ENCODE data around the gene KRT74.

Gene KRT74

DNA sequence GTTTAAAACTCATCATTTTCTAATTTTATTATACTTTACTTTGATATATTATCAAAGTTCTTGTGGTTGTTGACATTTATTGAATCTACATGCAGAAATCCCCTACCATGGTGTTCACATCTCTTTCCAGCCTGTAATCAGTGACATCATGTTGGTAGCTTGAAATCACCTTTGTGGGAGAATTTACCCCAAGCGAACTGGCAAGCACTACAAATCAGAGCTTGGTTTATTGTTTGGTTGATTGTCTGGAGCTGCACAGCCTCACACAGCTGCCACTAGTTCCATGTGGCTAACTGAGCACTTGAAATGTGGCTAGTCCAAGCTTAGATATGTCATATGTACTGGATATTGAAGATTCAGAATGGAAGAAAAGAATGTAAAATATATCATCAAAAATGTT, 38.1 kb downstream of the KRT74 start:
- no peak for DNase-seq (ENCODE audit: low read depth)

GRCh38 chr12:52534482-52534881, 39.2 kb downstream of the KRT74 start:
- no peak for DNase-seq (ENCODE audit: low read depth)

DNA sequence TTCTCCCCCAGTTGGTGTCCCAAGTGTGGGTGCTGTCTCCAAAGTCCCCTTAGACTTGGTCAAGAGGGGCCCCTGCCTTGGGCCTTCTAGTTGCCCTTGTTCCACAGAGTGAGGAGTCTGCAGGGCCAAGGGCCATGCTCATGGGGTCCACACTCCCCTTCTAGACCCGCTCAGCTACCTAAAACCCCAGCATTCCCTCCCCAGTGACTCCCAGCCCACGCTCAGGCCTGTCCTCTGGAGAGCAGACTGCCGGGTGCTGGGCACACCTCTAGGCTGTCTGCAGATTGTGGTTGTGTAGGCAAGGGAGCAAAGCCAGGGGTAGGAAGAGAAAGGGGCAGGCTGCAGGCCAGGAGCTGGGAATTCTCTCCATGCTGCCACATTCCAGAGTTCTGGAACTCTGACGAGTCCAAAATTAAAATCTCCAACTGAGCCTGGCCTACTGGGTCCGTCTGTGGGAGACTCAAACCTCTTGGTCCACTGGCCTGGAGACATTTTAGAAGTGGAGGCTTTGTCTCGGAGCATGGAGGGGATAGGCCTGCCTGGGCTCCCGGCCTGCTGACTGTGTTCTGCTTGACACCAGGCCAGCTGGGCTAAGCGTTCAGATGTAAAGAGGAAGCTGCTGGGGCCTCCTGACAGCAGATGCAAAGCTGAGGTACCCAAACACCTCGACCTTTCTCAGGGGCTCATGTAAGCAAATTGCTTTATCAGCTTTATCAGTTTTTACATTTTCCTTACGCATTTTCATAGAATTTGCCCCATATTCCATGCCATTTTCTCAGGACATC, 39.8 kb downstream of the KRT74 start:
- no peak for DNase-seq (ENCODE audit: low read depth)

DNA sequence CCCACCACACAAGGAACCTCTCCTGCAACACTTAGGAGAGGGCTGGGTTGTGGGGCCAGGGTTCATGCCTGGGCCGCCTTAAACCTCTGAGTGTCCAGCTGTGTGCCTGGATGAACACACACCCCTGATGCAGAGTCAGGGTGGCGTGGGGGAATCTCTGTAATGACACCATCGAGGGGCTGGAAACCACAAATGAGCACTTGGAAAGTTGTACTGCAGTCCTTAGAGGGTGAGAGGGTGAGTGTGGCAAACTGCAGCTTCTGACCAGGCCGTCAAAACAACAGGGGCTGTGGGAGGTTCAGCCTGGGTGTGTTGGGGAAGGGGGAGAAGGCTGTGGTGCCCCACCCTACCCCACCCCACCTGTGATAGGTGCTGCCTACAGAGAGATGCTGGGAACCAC, 41.0 kb downstream of the KRT74 start:
- DNase-seq (ENCODE audit: low read depth), result no peak

- no peak for DNase-seq (ENCODE audit: low read depth)
Observed at GRCh38 chr12:52531566-52532300, 41.9 kb downstream of the KRT74 start.

- no peak for DNase-seq (ENCODE audit: low read depth)
Observed at GRCh38 chr12:52530905-52531304, 42.7 kb downstream of the KRT74 start.

GRCh38 chr12:52530366-52530765, 43.3 kb downstream of the KRT74 start:
- DNase-seq (ENCODE audit: low read depth), result no peak

DNA sequence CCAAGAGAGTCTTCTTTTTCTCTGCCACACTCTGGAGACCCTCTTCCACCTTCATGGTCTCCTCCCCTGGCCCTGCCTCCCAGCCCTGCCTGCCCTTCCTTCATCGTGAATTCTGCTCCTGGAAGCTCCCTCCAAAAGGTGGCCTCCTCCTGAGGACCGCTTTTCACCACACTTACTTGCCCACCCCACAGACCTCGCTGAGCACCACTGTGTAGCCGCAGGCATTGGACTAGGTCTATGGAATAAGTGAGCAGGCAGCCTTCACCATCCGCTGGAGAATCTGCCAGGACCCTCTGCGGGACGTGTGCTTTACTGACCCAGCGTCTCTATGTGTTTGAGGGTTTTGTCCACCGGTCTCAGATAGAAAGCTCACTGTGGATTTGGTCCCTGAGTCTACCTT, 43.8 kb downstream of the KRT74 start:
- no peak for DNase-seq (ENCODE audit: low read depth)

GRCh38 chr12:52529417-52529816, 44.2 kb downstream of the KRT74 start:
- no peak for DNase-seq (ENCODE audit: low read depth)

DNA sequence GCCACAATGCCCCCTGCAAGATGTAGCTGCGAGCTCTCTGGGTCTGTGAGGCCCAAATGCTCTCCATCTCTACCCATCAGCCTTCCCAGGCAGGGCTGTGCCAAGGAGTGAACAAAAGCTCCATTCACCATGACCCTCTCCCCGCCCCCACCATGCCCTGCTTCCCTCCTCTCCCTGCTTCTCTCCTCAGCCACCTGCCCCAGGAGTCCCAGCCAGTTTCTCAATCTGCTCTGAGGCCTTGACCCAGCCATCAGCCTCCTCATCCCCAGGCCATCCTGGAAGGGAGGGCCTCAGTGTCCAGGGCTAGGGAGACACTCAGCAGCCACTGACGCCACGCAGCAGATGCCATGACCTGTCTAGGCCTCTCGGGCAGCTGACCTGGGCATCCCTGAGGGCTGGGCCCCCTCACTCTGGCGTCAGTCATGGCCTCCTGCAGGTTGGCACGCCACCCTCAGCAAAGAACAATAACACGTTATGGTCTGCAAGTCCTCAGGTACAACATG, 45.0 kb downstream of the KRT74 start:
- DNase-seq (ENCODE audit: low read depth), result no peak

DNA sequence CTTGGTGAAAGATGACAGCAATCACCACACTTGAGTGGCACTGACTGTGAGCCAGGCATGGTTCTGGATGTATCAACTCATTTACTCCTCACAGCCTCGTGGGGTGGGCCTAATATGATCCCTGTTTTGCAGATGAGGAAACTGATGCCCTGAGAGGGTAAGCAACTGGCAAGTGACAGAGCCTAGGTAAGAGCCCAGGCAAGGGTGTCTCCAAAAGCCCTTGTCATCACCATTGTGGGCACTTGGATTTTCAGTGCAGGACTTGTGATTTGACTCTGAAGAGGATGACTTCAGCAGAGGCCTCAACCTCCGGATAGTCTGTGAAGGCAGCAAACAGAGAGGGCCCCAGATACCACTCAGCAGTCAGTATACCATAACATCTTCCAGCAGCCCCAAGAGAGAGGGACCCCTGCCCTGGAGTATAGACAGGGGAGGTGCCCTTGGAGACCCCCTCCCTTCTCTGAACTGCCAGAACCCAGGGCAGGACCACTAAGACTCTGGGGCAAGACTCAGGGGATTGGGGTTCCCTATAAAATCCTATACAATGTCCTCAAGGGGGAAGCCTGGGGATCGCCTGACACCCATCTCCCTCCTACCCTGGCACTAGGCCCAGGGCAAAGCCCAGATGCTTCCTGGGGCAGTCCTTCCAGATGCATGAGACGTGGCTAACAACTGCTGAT, 46.4 kb downstream of the KRT74 start:
- no peak for DNase-seq (ENCODE audit: low read depth)

DNA sequence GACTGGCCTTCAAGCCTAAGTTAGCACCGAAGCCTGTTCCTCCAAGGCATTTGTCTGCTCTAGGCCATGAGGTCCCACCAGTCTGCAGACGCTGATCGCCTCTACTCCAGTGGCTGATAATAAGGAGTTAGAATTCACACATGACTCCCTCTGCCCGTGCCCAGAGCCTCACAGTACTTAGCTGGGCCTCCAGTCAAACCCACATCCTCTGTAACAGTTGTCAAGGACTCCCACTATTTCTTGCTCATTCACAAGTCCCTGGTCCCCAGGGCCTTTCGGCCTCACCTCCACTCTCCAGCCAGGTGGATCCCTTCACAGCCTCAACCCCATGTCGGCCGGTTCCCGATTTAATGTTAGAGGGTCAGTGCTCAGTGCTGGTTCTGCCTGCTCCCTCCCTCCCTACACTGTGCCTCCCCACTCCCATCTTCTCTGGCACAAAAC, 47.1 kb downstream of the KRT74 start:
- no peak for DNase-seq (ENCODE audit: low read depth)

DNA sequence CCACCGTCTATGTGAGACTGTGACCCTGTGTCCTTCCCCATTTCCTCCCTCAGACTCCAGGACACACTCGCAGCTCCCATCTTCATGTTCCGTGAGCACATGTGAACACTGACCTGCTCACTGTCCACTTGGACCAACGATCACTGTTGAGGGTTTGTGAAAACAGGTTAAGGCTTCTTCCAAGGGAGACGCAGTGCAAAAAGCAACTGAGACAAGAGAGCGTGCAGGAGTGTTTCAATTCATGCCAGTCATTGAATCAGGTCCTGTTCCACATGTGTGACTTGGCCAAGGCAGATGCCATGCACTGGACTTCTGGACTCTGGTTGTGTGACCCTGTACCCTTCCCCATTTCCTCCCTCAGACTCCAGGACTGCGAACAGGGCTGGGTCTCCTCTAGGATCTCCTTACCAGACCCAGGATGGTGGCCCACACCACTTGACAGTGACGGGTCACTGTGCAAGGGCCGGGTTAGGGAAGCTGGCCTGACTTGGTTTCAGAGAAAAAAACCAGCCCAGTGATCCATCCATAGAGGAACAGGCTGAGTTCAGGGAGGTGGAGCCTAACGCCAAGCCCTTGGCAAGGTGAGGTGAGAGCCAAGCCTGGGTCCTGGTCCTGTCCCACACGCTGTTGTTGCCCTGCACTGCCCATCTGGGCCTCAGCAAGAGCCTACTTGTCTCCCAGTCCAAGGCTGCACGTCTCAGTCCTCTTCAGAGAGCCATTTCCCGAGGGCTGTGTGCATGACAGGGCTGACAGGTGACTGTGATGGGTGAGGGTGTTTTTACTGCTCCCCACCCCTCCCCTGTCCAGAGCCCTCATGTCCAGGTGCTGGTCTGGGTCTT, 47.8 kb downstream of the KRT74 start:
- no peak for DNase-seq (ENCODE audit: low read depth)

- no peak for DNase-seq (ENCODE audit: low read depth)
Observed at GRCh38 chr12:52524898-52525591, 48.6 kb downstream of the KRT74 start.

GRCh38 chr12:52524241-52524897, 49.3 kb downstream of the KRT74 start:
- DNase-seq (ENCODE audit: low read depth), result no peak

DNA sequence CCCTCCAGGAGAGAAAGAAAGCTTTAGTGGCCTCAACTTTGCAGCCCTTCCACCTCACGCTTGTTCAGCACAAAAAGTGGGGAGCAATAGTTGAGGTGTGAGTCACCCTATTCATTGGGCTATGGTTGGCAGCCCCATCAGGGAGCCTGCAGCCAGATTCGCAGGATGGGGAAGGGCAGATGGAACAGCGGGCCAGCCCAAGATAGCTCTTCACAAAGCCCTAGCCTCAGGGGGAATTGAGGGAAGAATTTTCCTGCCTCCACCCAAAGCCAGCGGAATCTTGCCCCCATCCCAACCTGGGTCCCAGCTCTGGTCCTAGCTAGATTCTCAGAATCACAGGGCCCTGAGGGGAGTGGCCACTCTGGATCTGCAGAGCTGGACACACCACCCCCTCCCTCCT, 49.8 kb downstream of the KRT74 start:
- DNase-seq (ENCODE audit: low read depth), result no peak

DNA sequence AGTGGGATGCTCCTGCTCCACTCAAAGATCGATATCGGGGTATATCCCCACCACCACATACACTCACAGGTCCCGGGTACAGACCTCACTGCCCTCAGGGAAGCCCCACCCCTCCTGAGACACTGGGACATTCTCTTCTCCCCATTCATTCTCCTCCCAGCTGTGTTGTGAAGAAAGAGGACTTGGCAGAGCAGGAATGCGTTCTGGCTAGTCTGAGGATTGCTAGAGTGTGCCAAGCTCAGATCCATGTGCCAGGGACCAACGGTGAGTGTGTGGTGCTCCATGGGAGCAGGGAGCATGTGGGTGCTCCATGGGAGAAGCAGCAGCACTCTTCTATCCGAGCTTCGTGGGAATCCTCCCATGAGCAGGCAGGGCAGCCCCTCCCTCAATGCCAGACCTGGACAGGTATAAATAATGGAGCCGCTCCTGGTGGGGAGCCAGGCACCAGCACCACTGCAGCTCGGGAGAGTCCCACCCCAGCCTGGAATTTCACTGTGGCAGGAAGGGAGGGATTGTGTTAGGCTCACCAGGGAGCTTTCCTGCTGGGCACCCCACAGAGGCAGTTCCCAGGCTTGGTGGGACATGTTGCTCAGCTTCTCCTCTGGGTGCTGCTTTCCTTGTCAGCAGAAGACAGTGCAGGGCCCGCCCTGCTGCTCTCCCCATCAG, 51.2 kb downstream of the KRT74 start:
- DNase-seq (ENCODE audit: low read depth), result no peak

DNA sequence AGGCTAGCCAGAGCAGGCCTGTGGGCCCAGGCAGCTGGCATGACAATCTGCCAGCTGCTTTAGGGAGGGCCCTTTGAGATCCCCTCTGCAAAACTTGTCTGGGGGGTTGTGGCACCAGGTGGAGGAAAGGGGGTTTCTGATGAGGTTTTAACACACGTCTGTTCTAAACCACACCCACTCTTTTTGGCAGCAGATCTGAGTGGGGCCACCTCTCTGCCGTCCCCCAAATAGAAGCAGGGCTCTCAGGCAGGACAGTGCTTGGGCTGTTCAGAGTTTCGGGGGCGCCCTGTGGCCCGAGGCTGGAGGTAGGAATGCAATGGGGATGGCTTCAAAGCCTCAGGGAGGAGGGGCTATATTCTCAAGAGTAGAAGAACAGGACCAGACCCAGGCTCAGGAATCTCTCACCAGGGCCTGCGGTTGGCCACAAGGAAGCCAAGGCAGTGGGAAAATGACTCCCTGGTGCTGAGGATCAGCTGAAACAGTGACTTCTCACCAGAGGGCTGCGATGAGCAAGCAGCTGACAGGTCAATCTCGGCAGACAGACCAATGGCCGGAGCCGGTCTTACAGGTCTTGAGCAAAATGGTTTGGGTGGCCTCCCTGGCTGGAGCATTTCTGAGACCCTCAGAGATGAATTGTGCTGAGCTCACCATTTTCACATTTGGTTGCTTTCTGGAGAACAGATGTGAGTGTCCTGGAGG, 51.9 kb downstream of the KRT74 start:
- DNase-seq (ENCODE audit: low read depth), result no peak

DNA sequence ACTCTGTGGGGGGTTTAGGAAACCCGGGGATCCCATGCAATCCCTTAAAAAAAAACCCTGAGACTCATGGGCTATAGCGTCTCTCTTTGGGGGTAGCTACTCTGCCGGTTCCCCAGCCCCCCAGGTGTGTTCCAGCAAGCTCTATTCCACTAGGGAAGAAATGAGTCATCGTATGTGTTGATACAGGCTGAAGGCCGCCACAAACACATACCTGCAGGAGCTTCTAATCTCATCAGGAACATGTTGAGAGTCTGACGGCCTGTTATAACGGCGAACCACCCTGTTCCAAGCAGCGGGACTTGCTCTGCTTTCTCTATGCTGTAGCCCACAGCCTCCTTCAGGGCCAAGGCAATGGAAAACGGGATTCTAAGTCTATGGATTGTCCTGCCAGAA, 52.5 kb downstream of the KRT74 start:
- DNase-seq (ENCODE audit: low read depth), result no peak
